ENCODE measurements around the gene ADAM19.

ADAM19 gene

DNA sequence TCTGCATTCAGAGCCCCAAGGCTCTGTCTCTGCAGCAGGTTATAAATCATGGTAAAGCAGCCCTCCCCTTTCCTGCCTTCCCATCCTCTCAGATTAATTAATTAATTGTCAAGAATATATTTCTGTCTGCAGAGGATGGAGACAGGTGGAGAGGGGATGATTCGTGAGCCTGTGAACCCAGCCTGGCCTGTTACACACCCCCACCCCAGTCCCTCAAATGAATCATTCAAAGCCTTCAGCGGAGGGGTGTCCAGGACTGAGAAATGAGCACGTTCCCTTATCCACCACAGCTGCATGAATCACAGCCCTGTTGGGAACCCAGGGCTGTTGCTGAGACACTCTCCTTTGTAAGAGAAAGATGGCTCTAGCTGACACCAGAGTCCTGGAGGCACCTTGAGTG lies 59.6 kb downstream of the ADAM19 start:
- DNase-seq (ENCODE audit: low spot score in 2 of 2) (no peak), ATAC-seq (ENCODE audit: low read depth) (no peak)
- Mint-ChIP-seq H3K4me1 (peaks cover 34% of the 10 kb centered on the region), H3K27me3 (no peaks in the 10 kb centered on the region), H3K4me3 (no peak overlapping the region), H3K9me3 (no peaks in the 10 kb centered on the region), H3K36me3 (peaks cover 54% of the 10 kb centered on the region), H3K27ac (peak overlapping the region; percentile 45)

DNA sequence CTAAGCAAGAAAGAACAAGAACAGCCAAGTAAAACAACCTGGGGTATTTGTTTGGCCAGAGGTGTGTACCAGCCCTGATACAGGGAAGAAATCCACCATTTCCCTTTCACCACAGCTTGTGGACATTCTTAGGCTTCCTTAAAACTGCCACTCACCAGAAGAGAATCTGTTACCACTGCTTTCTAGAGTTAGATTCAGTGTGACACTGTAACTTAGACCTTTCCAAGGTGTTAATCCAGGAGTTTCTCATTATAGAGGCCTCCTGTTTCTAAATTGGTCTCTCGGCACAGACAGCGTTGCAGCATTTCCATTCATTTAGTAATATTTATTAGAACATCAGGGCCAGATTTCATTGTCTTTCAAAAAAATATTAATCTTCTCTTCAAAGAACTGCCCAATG lies 60.6 kb downstream of the ADAM19 start:
- ATAC-seq (ENCODE audit: low read depth) = no peak
- Mint-ChIP-seq H3K4me3 (no peak overlapping the region), H3K36me3 (peaks cover 57% of the 10 kb centered on the region), H3K27me3 (no peaks in the 10 kb centered on the region), H3K4me1 (peaks cover 33% of the 10 kb centered on the region), H3K27ac (peak overlapping the region; percentile 82), H3K9me3 (no peaks in the 10 kb centered on the region)
- DNase-seq (ENCODE audit: low spot score in 2 of 2) = no peak

DNA sequence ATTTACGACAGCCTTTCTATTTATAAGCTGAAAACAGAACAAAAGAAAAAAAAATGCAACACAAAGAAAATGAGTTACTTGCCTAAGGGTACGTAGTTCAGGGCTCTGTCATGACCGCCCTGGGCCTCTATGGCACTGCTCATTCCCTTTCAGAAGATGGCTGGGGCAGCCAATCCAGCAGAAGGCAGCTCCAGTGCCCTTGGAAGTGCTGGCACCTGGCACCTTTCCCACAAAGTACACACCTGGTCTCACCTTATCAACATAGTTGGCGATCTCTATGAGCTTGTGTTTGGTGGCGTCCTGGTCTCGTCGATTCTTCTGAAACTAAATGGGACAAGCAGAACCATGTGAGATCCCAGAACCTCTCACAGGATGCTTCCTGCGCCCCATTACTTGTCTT lies 62.4 kb downstream of the ADAM19 start:
- Mint-ChIP-seq H3K4me3 (no peak overlapping the region), H3K27me3 (no peaks in the 10 kb centered on the region), H3K36me3 (peaks cover 68% of the 10 kb centered on the region), H3K9me3 (no peaks in the 10 kb centered on the region), H3K4me1 (peaks cover 45% of the 10 kb centered on the region), H3K27ac (peak overlapping the region; percentile 67)
- DNase-seq (ENCODE audit: low spot score in 2 of 2) (no peak), ATAC-seq (ENCODE audit: low read depth) (no peak)

DNA sequence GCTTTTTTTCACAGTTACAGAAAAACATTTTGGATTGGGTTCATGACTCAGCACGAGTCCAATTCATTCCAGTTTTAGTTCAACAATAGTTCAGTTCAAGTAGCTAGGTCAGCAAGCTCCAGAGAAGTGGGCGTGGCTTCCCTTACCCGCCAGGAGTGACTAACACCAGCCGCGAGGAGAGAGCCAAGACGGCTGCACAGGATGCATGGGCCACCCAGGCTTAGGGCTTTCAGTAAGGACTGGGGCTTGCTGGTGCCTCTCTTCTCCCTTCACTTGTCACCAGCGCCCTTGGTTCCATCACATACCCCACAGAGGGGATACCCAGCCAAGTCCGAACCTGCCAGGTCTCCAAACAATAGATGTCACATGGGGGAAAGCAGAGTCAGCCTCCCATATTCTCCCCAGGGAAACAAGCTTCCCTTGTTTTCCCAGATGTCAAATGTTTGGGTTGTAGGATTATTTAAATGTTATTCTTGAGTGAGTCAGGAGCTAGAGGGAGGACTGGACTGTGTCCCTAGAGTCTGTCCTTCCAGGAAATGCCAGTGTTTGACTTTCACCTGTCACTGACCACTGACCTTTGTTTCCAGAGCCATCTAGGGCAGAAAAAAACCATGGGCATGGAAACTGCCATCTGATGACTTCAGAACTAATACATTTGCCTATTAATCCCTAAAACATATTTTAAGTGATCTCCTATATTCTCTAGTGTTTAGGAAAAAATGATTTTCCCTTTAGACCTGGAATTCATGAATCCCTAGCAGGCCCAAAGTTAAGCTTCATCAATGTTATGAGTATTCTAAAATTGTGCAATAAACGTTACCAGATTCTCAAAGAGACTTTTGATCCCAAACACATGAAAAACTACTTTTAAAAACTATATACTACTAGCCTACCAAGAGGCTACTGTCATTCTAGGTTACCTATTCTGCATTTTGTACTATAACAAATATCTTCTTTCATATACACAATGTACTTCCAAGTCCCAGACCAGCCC lies 63.6 kb downstream of the ADAM19 start:
- Mint-ChIP-seq H3K36me3 (peaks cover 64% of the 10 kb centered on the region), H3K4me3 (no peak overlapping the region), H3K27ac (peak overlapping the region; percentile 66), H3K9me3 (no peaks in the 10 kb centered on the region), H3K4me1 (peaks cover 49% of the 10 kb centered on the region), H3K27me3 (no peaks in the 10 kb centered on the region)
- ATAC-seq (ENCODE audit: low read depth) (no peak), DNase-seq (ENCODE audit: low spot score in 2 of 2) (no peak)

DNA sequence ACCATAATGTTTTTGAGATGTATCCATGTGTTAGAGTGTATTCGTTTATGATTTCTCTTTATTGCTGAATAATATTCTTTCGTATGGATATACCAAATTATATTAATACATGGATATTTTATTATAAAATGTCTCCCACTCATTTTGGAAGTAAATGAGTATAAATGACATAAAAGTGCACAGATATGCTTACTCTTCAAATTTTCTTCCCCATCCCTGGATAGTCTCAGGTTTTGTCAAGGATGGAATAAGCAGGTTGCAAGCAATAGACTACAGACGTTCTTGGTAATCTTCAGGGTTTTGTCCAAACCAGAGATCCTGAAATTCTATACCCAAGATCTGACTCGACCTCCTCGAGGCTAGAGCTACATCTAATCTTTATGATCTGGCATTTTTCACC lies 64.9 kb downstream of the ADAM19 start:
- Mint-ChIP-seq H3K4me3 (no peak overlapping the region), H3K27ac (peak overlapping the region; percentile 66), H3K9me3 (no peaks in the 10 kb centered on the region), H3K4me1 (peaks cover 57% of the 10 kb centered on the region), H3K36me3 (peaks cover 69% of the 10 kb centered on the region), H3K27me3 (no peaks in the 10 kb centered on the region)
- DNase-seq (ENCODE audit: low spot score in 2 of 2) = no peak
- no peak for ATAC-seq (ENCODE audit: low read depth)

DNA sequence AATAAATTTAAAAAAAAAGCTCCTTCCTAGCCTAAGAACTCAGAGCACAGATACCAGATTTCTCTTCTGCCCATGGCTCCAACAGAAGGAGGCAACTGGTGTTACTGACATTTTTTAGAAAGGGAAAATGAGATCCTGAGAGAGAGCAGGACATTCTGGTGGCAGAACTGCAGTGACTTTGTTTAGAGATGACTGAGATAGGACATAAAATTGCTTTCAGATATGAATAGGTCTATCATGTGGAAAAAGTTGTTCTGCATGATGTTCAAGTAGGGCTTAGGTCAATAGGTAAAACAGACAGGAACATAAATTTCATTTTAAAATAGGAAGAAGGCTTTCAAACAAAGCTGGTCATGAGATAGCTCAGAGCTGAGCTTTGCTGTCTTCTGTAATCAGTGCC lies 66.0 kb downstream of the ADAM19 start:
- ATAC-seq (ENCODE audit: low read depth) = peak; percentile 23
- H3K36me3 Mint-ChIP-seq = peaks cover 69% of the 10 kb centered on the region
- no peak overlapping the region for H3K4me3 Mint-ChIP-seq
- no peak for DNase-seq (ENCODE audit: low spot score in 2 of 2)
- H3K4me1 Mint-ChIP-seq = peaks cover 57% of the 10 kb centered on the region
- H3K9me3 Mint-ChIP-seq = no peaks in the 10 kb centered on the region
- peak overlapping the region; percentile 66 for H3K27ac Mint-ChIP-seq
- H3K27me3 Mint-ChIP-seq = no peaks in the 10 kb centered on the region

DNA sequence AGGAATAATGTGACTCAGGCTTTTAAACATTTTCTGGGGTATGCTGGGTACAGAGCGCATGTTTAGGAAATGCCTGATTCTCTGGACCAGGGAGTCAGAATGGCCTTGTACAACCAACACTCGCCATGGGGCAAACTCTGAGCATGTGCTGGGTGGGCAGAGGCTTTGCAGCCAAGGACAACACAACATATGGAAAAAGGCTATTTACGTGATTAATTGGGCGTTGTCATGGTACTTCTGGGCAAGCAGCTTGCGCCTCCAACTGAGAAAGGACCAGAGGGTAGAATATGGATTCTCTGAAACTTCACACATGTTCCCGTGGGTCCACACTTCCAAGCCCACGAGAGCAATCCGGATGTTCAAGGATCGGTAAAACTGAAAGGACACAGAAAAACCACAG lies 66.5 kb downstream of the ADAM19 start:
- H3K27me3 Mint-ChIP-seq = no peaks in the 10 kb centered on the region
- no peak for DNase-seq (ENCODE audit: low spot score in 2 of 2)
- ATAC-seq (ENCODE audit: low read depth) = no peak
- H3K4me1 Mint-ChIP-seq = peaks cover 58% of the 10 kb centered on the region
- H3K9me3 Mint-ChIP-seq = no peaks in the 10 kb centered on the region
- H3K36me3 Mint-ChIP-seq = peaks cover 72% of the 10 kb centered on the region
- peak overlapping the region; percentile 66 for H3K27ac Mint-ChIP-seq
- no peak overlapping the region for H3K4me3 Mint-ChIP-seq

DNA sequence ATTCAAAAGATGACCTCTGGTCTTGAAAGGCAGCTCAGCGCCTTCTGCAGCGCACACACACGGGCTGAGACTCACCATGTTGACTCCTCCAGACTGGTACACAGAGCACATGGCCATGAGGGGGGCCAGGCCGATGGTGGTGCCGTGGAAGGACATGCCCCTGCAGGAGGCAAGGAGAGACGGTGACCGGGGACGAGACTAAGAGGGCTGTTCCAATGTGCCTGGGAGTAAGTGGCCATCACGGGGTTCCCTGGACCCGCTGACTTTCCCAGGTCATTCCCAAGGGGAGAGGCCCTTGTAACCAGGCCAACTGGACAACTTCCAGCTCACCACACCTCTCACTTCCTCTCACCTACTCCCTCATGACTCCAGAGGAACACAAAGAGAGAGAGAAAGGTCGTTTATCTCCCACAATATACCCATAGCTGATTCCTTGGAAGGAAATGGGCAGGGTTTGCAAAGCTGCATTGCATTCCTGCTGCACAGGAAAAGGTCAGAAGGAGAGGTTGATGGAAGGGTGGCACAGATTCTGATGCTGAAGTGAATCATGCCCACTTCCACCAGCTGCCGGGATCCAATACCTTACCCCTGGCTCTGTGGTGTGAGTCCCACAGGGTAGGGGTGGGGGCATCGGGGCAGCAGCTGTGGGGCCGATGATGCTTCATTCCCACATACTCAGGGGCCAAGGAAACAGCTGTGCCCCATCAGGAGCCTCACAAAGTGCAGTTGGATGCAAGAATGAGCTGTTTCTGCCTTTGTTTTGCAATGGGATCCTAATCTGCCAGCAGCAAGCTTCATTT lies 68.4 kb downstream of the ADAM19 start:
- Mint-ChIP-seq H3K4me3 (no peak overlapping the region), H3K9me3 (no peaks in the 10 kb centered on the region), H3K27me3 (no peaks in the 10 kb centered on the region), H3K36me3 (peaks cover 61% of the 10 kb centered on the region), H3K4me1 (peaks cover 63% of the 10 kb centered on the region), H3K27ac (peak overlapping the region; percentile 80)
- DNase-seq (ENCODE audit: low spot score in 2 of 2) (no peak), ATAC-seq (ENCODE audit: low read depth) (no peak)

DNA sequence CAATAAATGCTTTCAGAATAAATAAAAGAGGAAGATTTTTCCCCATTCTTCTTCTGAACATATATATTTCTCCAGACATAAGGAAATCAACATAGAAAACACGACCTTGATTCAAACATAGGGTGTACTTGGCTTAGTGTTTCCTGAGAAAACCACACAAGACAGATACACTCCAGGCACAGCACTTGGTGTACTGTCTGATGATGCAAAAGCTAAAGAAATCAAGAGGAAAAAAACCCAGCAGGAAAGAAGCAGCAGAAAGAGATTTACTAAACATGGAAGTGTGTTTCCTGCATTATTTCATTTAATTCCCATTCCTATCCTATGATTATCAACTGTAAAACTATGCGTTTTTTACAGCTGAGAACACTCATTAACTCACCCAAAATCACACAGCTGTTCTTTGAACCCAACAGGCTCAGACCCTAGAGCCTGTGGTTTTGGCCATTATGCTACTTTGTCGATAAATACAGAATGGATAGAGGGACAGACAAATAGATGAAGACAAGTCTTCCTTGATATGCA lies 69.4 kb downstream of the ADAM19 start:
- H3K36me3 Mint-ChIP-seq = peaks cover 59% of the 10 kb centered on the region
- peak overlapping the region; percentile 58 for H3K4me3 Mint-ChIP-seq

DNA sequence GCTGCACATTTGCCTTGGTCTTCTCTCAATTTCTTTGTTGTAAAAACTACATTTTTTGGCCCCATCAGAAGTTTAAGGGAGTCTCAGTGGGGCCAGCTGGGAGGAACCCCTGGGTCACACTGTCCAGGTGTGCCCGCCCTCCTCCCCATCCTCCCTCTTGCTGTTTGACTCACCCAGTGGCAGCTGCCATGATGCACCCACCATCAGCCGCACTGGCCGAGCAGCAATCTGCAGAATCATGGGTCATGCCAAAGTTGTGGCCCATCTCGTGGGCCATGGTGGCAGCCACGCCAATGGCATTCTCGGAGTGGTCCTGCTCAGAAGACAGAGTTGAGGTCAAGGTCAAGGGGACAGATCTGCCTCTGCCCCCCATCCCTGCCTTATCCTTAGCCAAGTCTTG lies 70.1 kb downstream of the ADAM19 start:
- peaks cover 60% of the 10 kb centered on the region for H3K36me3 Mint-ChIP-seq
- H3K27ac Mint-ChIP-seq = peak overlapping the region; percentile 80
- DNase-seq (ENCODE audit: low spot score in 2 of 2) (no peak), ATAC-seq (ENCODE audit: low read depth) (no peak)
- peak overlapping the region; percentile 72 for H3K4me3 Mint-ChIP-seq
- no peaks in the 10 kb centered on the region for H3K27me3 Mint-ChIP-seq
- H3K9me3 Mint-ChIP-seq = no peaks in the 10 kb centered on the region
- peaks cover 70% of the 10 kb centered on the region for H3K4me1 Mint-ChIP-seq

More for the DNA sequence above, 69.4 kb downstream of the ADAM19 start:
- H3K27me3 Mint-ChIP-seq = no peaks in the 10 kb centered on the region
- ATAC-seq (ENCODE audit: low read depth) (no peak), DNase-seq (ENCODE audit: low spot score in 2 of 2) (no peak)
- peak overlapping the region; percentile 80 for H3K27ac Mint-ChIP-seq
- no peaks in the 10 kb centered on the region for H3K9me3 Mint-ChIP-seq
- peaks cover 67% of the 10 kb centered on the region for H3K4me1 Mint-ChIP-seq

DNA sequence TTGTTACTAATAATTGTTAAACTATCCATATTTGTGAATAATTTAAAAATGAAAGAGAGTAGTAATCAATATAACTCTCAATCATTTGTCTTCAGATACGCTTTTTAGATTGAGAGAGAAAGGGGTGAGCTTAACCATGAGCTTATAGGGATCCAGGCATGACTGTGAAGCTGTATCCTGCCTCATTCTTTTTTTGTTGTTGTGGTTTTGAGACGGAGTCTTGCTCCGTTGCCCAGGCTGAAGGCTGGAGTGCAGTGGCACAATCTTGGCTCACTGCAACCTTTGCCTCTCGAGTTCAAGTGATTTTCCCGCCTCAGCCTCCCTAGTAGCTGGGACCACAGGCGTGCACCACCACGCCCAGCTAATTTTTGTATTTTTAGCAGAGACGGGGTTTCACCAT lies 71.5 kb downstream of the ADAM19 start:
- H3K9me3 Mint-ChIP-seq = no peaks in the 10 kb centered on the region
- peak overlapping the region; percentile 43 for H3K4me3 Mint-ChIP-seq
- H3K4me1 Mint-ChIP-seq = peaks cover 69% of the 10 kb centered on the region
- ATAC-seq (ENCODE audit: low read depth) (peak; percentile 11), DNase-seq (ENCODE audit: low spot score in 2 of 2) (no peak)
- H3K36me3 Mint-ChIP-seq = peaks cover 62% of the 10 kb centered on the region
- H3K27me3 Mint-ChIP-seq = no peaks in the 10 kb centered on the region
- peak overlapping the region; percentile 80 for H3K27ac Mint-ChIP-seq

DNA sequence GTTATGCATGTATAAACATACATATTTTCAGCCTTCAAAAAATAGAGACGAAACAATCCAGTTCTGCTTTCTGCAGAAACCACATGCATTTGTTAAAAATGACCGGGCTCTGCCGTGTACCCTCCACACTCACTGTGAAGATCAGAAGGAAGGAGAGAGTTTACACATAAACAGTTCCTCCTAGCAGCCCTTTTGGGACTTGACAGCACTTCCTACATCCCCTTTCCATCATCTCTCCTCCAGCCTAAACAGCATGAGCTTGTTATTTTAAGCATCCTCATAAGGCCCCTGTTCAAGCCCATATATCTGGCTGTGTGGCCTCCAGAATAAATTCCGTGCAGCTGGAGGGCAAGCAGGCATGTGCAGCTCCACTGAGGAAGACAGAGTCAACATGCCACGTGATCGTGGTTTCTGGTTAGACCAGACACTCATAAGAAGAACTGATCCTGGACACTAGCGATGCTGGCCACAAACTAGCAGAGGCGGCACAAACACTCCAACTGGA lies 73.4 kb downstream of the ADAM19 start:
- peak overlapping the region; percentile 80 for H3K27ac Mint-ChIP-seq

DNA sequence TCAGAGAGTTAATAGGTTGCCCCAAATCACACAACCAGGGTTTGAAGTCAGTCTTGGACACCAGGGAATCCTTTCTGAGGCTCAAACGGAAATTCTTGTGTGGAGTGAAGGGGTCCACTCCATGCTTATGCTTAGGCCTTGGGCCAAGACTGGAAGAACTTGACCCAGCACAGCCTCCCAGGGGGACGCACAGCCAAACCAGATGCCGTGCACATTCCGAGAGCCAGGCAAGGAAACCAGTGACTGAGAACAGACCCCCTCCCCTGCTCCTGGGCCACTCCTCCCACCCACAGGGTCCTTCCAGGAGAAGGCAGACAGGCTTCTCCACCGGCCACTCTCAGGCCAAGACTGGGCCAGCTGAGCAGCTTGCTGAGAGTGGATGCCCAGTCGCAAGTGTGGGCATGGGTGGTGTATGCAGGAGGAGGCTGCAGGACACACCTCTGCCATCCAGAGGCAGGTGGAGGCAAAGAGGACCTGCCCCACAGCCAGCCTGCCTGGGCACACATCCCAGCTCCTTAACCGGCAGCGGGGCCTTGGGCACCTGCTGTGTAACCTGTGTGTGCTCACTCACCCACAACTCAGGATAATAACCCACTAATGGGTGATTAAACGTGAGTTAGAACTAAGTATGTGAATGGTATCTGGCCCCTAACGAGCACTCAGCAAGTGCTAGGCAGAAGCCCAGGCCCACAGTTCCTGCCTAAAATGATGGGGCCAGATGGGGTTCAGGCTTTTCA lies 77.5 kb downstream of the ADAM19 start:
- no peak for ATAC-seq (ENCODE audit: low read depth)
- Mint-ChIP-seq H3K9me3 (no peaks in the 10 kb centered on the region), H3K36me3 (peaks cover 51% of the 10 kb centered on the region), H3K27ac (no peak overlapping the region), H3K27me3 (no peaks in the 10 kb centered on the region), H3K4me1 (peaks cover 41% of the 10 kb centered on the region), H3K4me3 (no peak overlapping the region)
- DNase-seq (ENCODE audit: low spot score in 2 of 2) = no peak

More for the DNA sequence above, 73.4 kb downstream of the ADAM19 start:
- peak; percentile 89 for ATAC-seq (ENCODE audit: low read depth)
- H3K4me1 Mint-ChIP-seq = peaks cover 58% of the 10 kb centered on the region
- no peaks in the 10 kb centered on the region for H3K9me3 Mint-ChIP-seq
- H3K27me3 Mint-ChIP-seq = no peaks in the 10 kb centered on the region
- DNase-seq (ENCODE audit: low spot score in 2 of 2) = peak; percentile 26 to 58
- peak overlapping the region; percentile 16 for H3K4me3 Mint-ChIP-seq
- peaks cover 58% of the 10 kb centered on the region for H3K36me3 Mint-ChIP-seq
